GM21737 (cell line): ENCODE data around the gene CACNA2D1.

Experiments used
- ATAC-seq: cut with Tn5 transposase; IDR thresholded peaks from one replicate; pipeline ENCODE4 v1.9.1; 2021; ENCODE audit warnings: mild to moderate bottlenecking, moderate library complexity; ENCODE audit not compliant: unreplicated experiment

The CACNA2D1 gene

DNA sequence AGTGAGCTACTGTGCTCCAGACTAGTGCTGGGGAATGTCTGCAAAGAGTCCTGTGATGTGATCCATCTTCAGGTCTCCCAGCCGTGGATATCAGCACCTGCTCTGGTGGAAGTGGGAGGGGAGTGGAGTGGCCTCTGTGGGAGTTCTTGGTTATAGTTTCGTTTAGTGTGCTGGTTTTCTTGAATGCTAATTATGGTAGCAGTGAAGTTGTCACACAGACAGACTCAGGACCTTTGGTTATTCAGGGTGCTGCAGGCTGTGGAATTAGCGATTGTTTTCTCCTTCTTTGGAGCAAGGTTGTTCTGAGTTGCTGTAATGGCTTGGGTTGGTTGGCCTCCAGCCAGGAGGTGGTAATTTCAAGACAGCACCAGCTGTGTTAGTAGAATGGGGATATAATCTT is 541.0 kb downstream of the CACNA2D1 start:
- ATAC-seq = no peak
